H1 (cell line): ENCODE measurements around the gene PRKCA. TPM values are rescaled to one million over a fixed set of nuclear protein-coding genes. Genes with fewer than 3 reads are reported as not detected.

Source experiments
- CTCF ChIA-PET: fragments of 300-600 bp; sonication (Branson Sonifier 250); formaldehyde crosslinking; loops from one replicate; lab custom pipeline; 2021; ENCODE audit not compliant: partially characterized antibody; lab: Charles Lee
- POLR2A ChIA-PET: fragments of 300-600 bp; sonication (Branson Sonifier 250); formaldehyde crosslinking; loops from one replicate; lab custom pipeline; 2021; ENCODE audit warnings: inconsistent platforms; ENCODE audit not compliant: partially characterized antibody; lab: Charles Lee
- DNase-seq, 2 experiments: peaks; one replicate each; pipeline versions ENCODE4 v3.0.0 to v3.0.0-alpha.2; 2010 to 2022; ENCODE audit warnings: low spot score in 2 of 2, low read depth in 1 of 2, mixed read lengths in 1 of 2
- FAIRE-seq: peaks from 2 replicates; lab custom pipeline; 2011; peaks lifted over from hg19 to GRCh38; lab: Jason Lieb, UNC
- H2AFZ ChIP-seq: 2 replicates; pipeline ENCODE4 v1.8.1; 2012; ENCODE audit warnings: low read length, inconsistent platforms
- H2AK5ac ChIP-seq: 2 replicates; pipeline ENCODE4 v1.6.1; 2013; ENCODE audit warnings: low read depth, low read length
- H2BK120ac ChIP-seq: replicated peaks from 2 replicates; pipeline ENCODE3; 2013; ENCODE audit warnings: low read depth, low read length, inconsistent platforms
- H2BK12ac ChIP-seq: 2 replicates; pipeline ENCODE4 v1.6.1; 2013; ENCODE audit warnings: low read depth, low read length
- H2BK15ac ChIP-seq: 2 replicates; pipeline ENCODE4 v1.6.1; 2013; ENCODE audit warnings: low read length
- H2BK20ac ChIP-seq: 2 replicates; pipeline ENCODE4 v1.6.1; 2013; ENCODE audit warnings: low read length
- H2BK5ac ChIP-seq: 2 replicates; pipeline ENCODE4 v1.6.1; 2013; ENCODE audit warnings: low read depth, low read length
- H3K14ac ChIP-seq: 2 replicates; pipeline ENCODE4 v1.6.1; 2013; ENCODE audit warnings: inconsistent platforms; ENCODE audit not compliant: insufficient read length
- H3K18ac ChIP-seq: 2 replicates; pipeline ENCODE4 v1.6.1; 2013; ENCODE audit warnings: low read length; ENCODE audit errors: extremely low read depth
- H3K23ac ChIP-seq: 2 replicates; pipeline ENCODE4 v1.6.1; 2013; ENCODE audit warnings: inconsistent platforms; ENCODE audit not compliant: insufficient read length
- H3K23me2 ChIP-seq: 2 replicates; pipeline ENCODE4 v1.6.1; 2013; ENCODE audit warnings: low read depth, low read length
- H3K27ac ChIP-seq: 2 replicates; pipeline ENCODE4 v1.6.1; 2011; ENCODE audit warnings: low read depth, low read length, inconsistent platforms
- H3K27me3 ChIP-seq, 4 experiments: replicated peaks in 1 of 4; 1 replicate in 1 of 4; 2 replicates in 3 of 4; pipeline versions ENCODE4 v1.6.1 to v1.8.1; 2011 to 2013; ENCODE audit warnings: low read length in 3 of 4, mild to moderate bottlenecking in 3 of 4, inconsistent platforms in 2 of 4, mixed read lengths in 2 of 4, moderate library complexity in 1 of 4; ENCODE audit not compliant: control insufficient read depth in 3 of 4, insufficient read depth in 3 of 4; ENCODE audit errors: extremely low read depth in 1 of 4
- H3K36me3 ChIP-seq, 4 experiments: 2 replicates each; pipeline versions ENCODE4 v1.6.1 to v1.8.1; 2011 to 2013; ENCODE audit warnings: mild to moderate bottlenecking in 4 of 4, low read length in 3 of 4, moderate library complexity in 2 of 4, control low read depth in 1 of 4, inconsistent platforms in 1 of 4; ENCODE audit not compliant: insufficient read depth in 4 of 4, control insufficient read depth in 2 of 4
- H3K4ac ChIP-seq: replicated peaks from 2 replicates; pipeline ENCODE3; 2013; ENCODE audit warnings: low read length, low read depth, mixed read lengths, inconsistent platforms; ENCODE audit not compliant: insufficient read length
- H3K4me1 ChIP-seq, 4 experiments: replicated peaks in 1 of 4; 1 replicate in 1 of 4; 2 replicates in 3 of 4; pipeline versions ENCODE4 v1.6.1 to v1.8.1; 2011 to 2013; ENCODE audit warnings: low read length in 3 of 4, inconsistent platforms in 2 of 4, mixed read lengths in 1 of 4; ENCODE audit not compliant: insufficient read depth in 4 of 4, control insufficient read depth in 3 of 4
- H3K4me2 ChIP-seq, 2 experiments: 2 replicates each; pipeline versions ENCODE4 v1.6.1 to v1.8.1; 2011 to 2013; ENCODE audit warnings: low read depth in 2 of 2, low read length in 2 of 2, control low read depth in 1 of 2, inconsistent platforms in 1 of 2, mild to moderate bottlenecking in 1 of 2; ENCODE audit not compliant: insufficient read depth in 1 of 2
- H3K4me3 ChIP-seq, 4 experiments: fragments of 200-600, 300-600 bp in 1 of 4; sonication (generic), shearing (Covaris generic), sonication (Bioruptor Twin) in 1 of 4; 2 replicates each; pipeline versions ENCODE4 v1.5.1 to v1.8.1; 2011 to 2016; ENCODE audit warnings: low read length in 4 of 4, low read depth in 3 of 4, control low read depth in 2 of 4, inconsistent platforms in 2 of 4, mild to moderate bottlenecking in 2 of 4, mixed read lengths in 1 of 4, moderate library complexity in 1 of 4; ENCODE audit not compliant: insufficient read depth in 2 of 4; ENCODE audit errors: extremely low read depth in 1 of 4
- H3K56ac ChIP-seq: replicated peaks from 2 replicates; pipeline ENCODE3; 2013; ENCODE audit warnings: low read depth, mild to moderate bottlenecking, mixed read lengths, low read length, inconsistent platforms; ENCODE audit not compliant: insufficient read length
- H3K79me1 ChIP-seq: 2 replicates; pipeline ENCODE4 v1.6.1; 2013; ENCODE audit warnings: low read depth, low read length, control low read depth
- H3K79me2 ChIP-seq, 2 experiments: 2 replicates each; pipeline versions ENCODE4 v1.6.1 to v1.8.1; 2012 to 2013; ENCODE audit warnings: low read length in 2 of 2, mild to moderate bottlenecking in 2 of 2, inconsistent platforms in 1 of 2; ENCODE audit not compliant: insufficient read depth in 2 of 2, control insufficient read depth in 1 of 2
- H3K9ac ChIP-seq, 4 experiments: replicated peaks in 1 of 4; 1 replicate in 1 of 4; 2 replicates in 3 of 4; pipeline versions ENCODE4 v1.6.1 to v1.8.1; 2011 to 2013; ENCODE audit warnings: low read depth in 3 of 4, low read length in 3 of 4, control low read depth in 2 of 4, mild to moderate bottlenecking in 2 of 4, moderate library complexity in 2 of 4, inconsistent platforms in 1 of 4; ENCODE audit errors: extremely low read depth in 1 of 4
- H3K9me3 ChIP-seq, 2 experiments: 2 replicates each; pipeline versions ENCODE4 v1.6.1 to v1.8.1; 2012 to 2013; ENCODE audit warnings: mild to moderate bottlenecking in 2 of 2, moderate library complexity in 2 of 2, control low read depth in 1 of 2, inconsistent platforms in 1 of 2, low read depth in 1 of 2, low read length in 1 of 2, mixed read lengths in 1 of 2; ENCODE audit not compliant: insufficient read depth in 2 of 2
- H4K20me1 ChIP-seq, 2 experiments: replicated peaks in 1 of 2; 2 replicates each; pipeline versions ENCODE3 to v1.8.1; 2011 to 2013; ENCODE audit warnings: inconsistent platforms in 2 of 2, low read length in 2 of 2, mild to moderate bottlenecking in 1 of 2; ENCODE audit not compliant: insufficient read depth in 2 of 2, control insufficient read depth in 1 of 2
- H4K5ac ChIP-seq: 2 replicates; pipeline ENCODE4 v1.6.1; 2013; ENCODE audit warnings: low read length, low read depth, mixed read lengths, inconsistent platforms; ENCODE audit not compliant: insufficient read length
- H4K8ac ChIP-seq: 2 replicates; pipeline ENCODE4 v1.8.0; 2013; ENCODE audit warnings: mild to moderate bottlenecking, moderate library complexity, low read length, inconsistent platforms; ENCODE audit not compliant: insufficient read depth; ENCODE audit errors: extremely low read depth
- H4K91ac ChIP-seq: replicated peaks from 2 replicates; pipeline ENCODE3; 2013; ENCODE audit warnings: low read length, mixed read lengths, inconsistent platforms; ENCODE audit not compliant: insufficient read length
- BACH1 ChIP-seq: IDR thresholded peaks from 2 replicates; pipeline ENCODE4 v1.6.1; 2012; ENCODE audit warnings: low read length, improper control_type of control experiment
- CHD1 ChIP-seq: IDR thresholded peaks from 2 replicates; pipeline ENCODE4 v1.6.1; 2012; ENCODE audit warnings: low read depth, low read length, improper control_type of control experiment
- CREB1 ChIP-seq: IDR thresholded peaks from 2 replicates; pipeline ENCODE4 v1.6.1; 2012; ENCODE audit warnings: inconsistent platforms
- CTBP2 ChIP-seq: IDR thresholded peaks from 2 replicates; pipeline ENCODE4 v1.7.0; 2011; ENCODE audit warnings: borderline replicate concordance, mild to moderate bottlenecking, moderate library complexity, mixed read lengths, low read length; ENCODE audit not compliant: insufficient read depth, insufficient read length
- HDAC6 ChIP-seq: IDR thresholded peaks from one replicate; pipeline ENCODE4 v1.7.1; 2012; ENCODE audit warnings: low read depth, mild to moderate bottlenecking, inconsistent platforms, low read length, moderate library complexity
- PHF8 ChIP-seq: fragments of 200-600 bp; sonication (generic); conservative IDR thresholded peaks from 2 replicates; pipeline ENCODE4 v1.7.1; 2012; ENCODE audit warnings: low read depth, mild to moderate bottlenecking, inconsistent platforms, low read length, moderate library complexity
- SRF ChIP-seq: IDR thresholded peaks from 2 replicates; pipeline ENCODE4 v1.6.1; 2011; ENCODE audit warnings: mild to moderate bottlenecking, low read depth, low read length, moderate library complexity
- SUZ12 ChIP-seq: fragments of 200-600 bp; sonication (generic); IDR thresholded peaks from 2 replicates; pipeline ENCODE4 v1.6.1; 2012; ENCODE audit warnings: mild to moderate bottlenecking, inconsistent platforms, low read length, moderate library complexity, mixed read lengths
- TBP ChIP-seq: IDR thresholded peaks from 2 replicates; pipeline ENCODE4 v1.6.1; 2011; ENCODE audit warnings: low read depth, low read length, improper control_type of control experiment
- YY1 ChIP-seq: IDR thresholded peaks from 2 replicates; pipeline ENCODE4 v1.6.1; 2011; ENCODE audit warnings: low read depth, mild to moderate bottlenecking, low read length
- WGBS, 2 experiments: shearing (Covaris generic) in 1 of 2; methylation state at CpG; one replicate each; pipeline versions ENCODE4 v1.1.6 to v1.1.7; 2013 to 2015; ENCODE audit warnings: low lambda C conversion rate in 2 of 2, mixed read lengths in 2 of 2, inconsistent platforms in 1 of 2, low coverage in 1 of 2, missing lambda C conversion rate in 1 of 2; ENCODE audit not compliant: insufficient replicate concordance in 2 of 2, insufficient coverage in 1 of 2, insufficient read length in 1 of 2; ENCODE audit errors: extremely low coverage in 1 of 2, missing lambda C conversion rate in 1 of 2; 5-methylcytosine and 5-hydroxymethylcytosine counted together
- polyA plus RNA-seq, 7 experiments: library from polyadenylated mRNA; depleted of rRNA in 3 of 7; stranded (reverse) in 5 of 7; unstranded in 2 of 7; fragments of >200 nt in 5 of 7; fragments of 200-250 nt in 2 of 7; gene quantifications; 1 replicate in 5 of 7; 2 replicates in 1 of 7; 4 replicates in 1 of 7; pipeline versions ENCODE4 v1.2.1 to v1.2.3, GENCODE V29; 2011 to 2013; ENCODE audit warnings: missing spikeins in 2 of 7, mixed read lengths in 2 of 7
- total RNA-seq: library from RNA; stranded (reverse); fragmentation: NEBNext Ultra II Directional; extraction: Animal tissue kit (Norgen Biotek cat#: 25700); gene quantifications from 2 replicates; pipeline ENCODE4 v1.2.1, GENCODE V29; 2021
- TF ChIP-seq, protein P1 (sequence below): IDR thresholded peaks from 2 replicates; pipeline ENCODE4 v1.6.1; 2012; ENCODE audit warnings: inconsistent platforms

Gene PRKCA
- total and polyA plus RNA-seq, 2 of the 8 experiments (the other 6 are each of a cell fraction or from before 2014, with no cell fraction given), result 5.8 to 17.8 TPM

DNA sequence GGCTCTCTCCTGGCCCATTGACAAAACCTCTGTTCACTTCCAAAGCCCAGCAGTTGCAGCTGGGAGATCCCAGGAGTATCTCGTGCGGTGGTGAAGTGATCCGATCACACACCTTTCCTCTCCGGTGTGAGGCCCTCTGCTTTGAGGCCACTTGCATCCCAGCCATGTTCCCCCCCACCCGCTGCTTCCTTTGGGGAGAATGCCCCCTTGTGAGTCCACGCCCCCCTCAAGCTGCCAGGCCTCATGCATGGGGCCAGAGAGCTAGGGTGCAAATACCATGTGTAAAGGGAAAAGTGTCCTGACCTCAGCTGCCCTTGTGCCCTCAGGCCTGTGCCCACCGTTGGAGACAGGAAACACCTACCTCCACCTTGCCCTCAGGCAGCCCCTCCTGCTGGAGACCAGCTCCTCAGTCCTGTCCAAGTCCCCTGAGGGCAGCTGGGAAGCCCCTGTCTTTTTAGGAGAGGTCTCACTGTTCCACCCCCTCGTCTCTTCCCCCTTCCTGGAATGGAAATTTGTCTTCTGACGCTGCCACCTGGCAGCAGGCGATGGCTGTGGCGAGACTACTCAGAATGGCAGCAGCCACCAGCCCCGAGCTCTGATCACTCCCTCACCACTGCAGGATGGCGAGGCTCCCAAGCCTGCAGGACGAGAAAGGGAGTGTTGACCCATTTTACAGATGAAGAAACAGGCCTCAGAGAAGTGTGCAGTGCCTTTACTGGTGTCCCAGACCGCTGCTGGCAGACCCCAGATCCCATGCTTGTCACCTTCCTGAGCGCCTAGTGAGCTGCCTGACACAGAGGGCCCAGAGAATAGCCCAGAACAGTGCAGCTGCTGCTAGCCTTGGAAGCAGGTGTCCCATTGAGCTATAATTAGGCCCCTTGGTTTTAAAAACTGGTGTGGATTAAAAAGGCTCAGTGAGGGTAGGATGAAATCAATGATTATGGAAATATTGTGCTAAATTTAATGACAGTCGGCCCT is 411.9 kb downstream of the PRKCA start:
- Histone ChIP-seq H3K4me2 (no peak overlapping the region), H3K23ac (no peak overlapping the region), H3K4me3 (no peak overlapping the region), H2BK20ac (peak overlapping the region; percentile 76; the same call in 1 of the 2 replicates), H3K9me3 (no peaks in the 10 kb centered on the region), H3K4ac (no peak overlapping the region), H2BK120ac (no peak overlapping the region), H3K36me3 (no peaks in the 10 kb centered on the region), H3K14ac (no peak overlapping the region), H3K79me1 (no peaks in the 10 kb centered on the region), H3K4me1 (peaks cover 10 to 32% (median 16%) of the 10 kb centered on the region in 4 experiments), H2BK15ac (0 out of 2 replicates have a peak overlapping the region, but pooled peaks have one; percentile 84), H3K56ac (no peak overlapping the region), H3K18ac (no peak overlapping the region), H4K5ac (no peak overlapping the region), H3K27me3 (no peaks in the 10 kb centered on the region), H2AFZ (no peak overlapping the region), H3K9ac (no peak overlapping the region), H3K23me2 (no peaks in the 10 kb centered on the region), H3K27ac (no peak overlapping the region), H4K20me1 (peaks cover 0 to 1% of the 10 kb centered on the region in 2 experiments), H2AK5ac (0 out of 2 replicates have a peak overlapping the region, but pooled peaks have one; percentile 60), H3K79me2 (no peaks in the 10 kb centered on the region), H2BK12ac (peak overlapping the region; percentile 77; the same call in 1 of the 2 replicates), H4K91ac (peak overlapping the region; percentile 68), H4K8ac (peak overlapping the region; percentile 45), H2BK5ac (no peak overlapping the region)
- FAIRE-seq, result no peak
- 88% methylated on average over 16 of the region's 17 CpGs; no CpG with 5 or more reads in 1 of the 2 experiments for WGBS, 2 experiments
- POLR2A ChIA-PET, result interaction anchor here (0.6 kb wide), 1 partner anchor 15 kb away, joined by 3 read pairs; no protein-coding TSS in a partner anchor
- CTCF ChIA-PET, result interaction anchor here (0.6 to 4.1 kb wide), 23 partner anchors 9 to 514 kb away, joined by 3 to 37 read pairs (median 5); no protein-coding TSS in a partner anchor
- no peak for DNase-seq
- TF ChIP-seq TBP, result no peak
- no peak for TF ChIP-seq SUZ12
- TF ChIP-seq PHF8, result no peak
- no peak for TF ChIP-seq CHD1
- no peak for TF ChIP-seq CREB1
- no peak for TF ChIP-seq SRF
- no peak for TF ChIP-seq BACH1
- no peak for TF ChIP-seq CTBP2
- no peak for TF ChIP-seq HDAC6
- no peak for TF ChIP-seq YY1
- TF ChIP-seq, protein P1, sequence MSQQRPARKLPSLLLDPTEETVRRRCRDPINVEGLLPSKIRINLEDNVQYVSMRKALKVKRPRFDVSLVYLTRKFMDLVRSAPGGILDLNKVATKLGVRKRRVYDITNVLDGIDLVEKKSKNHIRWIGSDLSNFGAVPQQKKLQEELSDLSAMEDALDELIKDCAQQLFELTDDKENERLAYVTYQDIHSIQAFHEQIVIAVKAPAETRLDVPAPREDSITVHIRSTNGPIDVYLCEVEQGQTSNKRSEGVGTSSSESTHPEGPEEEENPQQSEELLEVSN, result no peak
